Amygdala (tissue), 56 donors: ENCODE data around the gene ELL.

Experiments
- DNase-seq, 56 donors: peaks; one replicate each; lab custom pipeline; 2025; lab: John Stamatoyannopoulos, UW

ELL gene

GRCh38 chr19:18438331-18439024 lies 83.4 kb downstream of the ELL start:
- no peak for DNase-seq

- DNase-seq = peak in 9 of 56 donors; percentile 17 to 78 (median 30)
Measured at GRCh38 chr19:18437491-18438330, 84.2 kb downstream of the ELL start, which contains the start of gene ISYNA1. Gene ISYNA1, minus strand, starts transcription at chr19:18438133. Its CDS starts 154 bp downstream, at chr19:18437979.

- peak in 20 of 56 donors; percentile 11 to 78 (median 32) for DNase-seq
Measured at GRCh38 chr19:18436671-18437490, 85.0 kb downstream of the ELL start.

GRCh38 chr19:18435842-18436670 lies 85.8 kb downstream of the ELL start:
- no peak for DNase-seq

GRCh38 chr19:18435178-18435841 lies 86.6 kb downstream of the ELL start:
- no peak for DNase-seq

- no peak for DNase-seq
Measured at GRCh38 chr19:18434411-18435175, 87.3 kb downstream of the ELL start.

- DNase-seq = peak in 1 of 56 donors; percentile 16
Measured at GRCh38 chr19:18433735-18434398, 88.0 kb downstream of the ELL start.

- DNase-seq = peak in 4 of 56 donors; percentile 6 to 33 (median 17)
Measured at GRCh38 chr19:18433015-18433691, 88.7 kb downstream of the ELL start.

- no peak for DNase-seq
Measured at GRCh38 chr19:18432275-18433014, 89.4 kb downstream of the ELL start.

- DNase-seq = no peak
Measured at GRCh38 chr19:18431351-18432197, 90.3 kb downstream of the ELL start.

GRCh38 chr19:18430417-18431144 lies 91.3 kb downstream of the ELL start:
- DNase-seq = no peak

- DNase-seq = no peak
Measured at GRCh38 chr19:18429717-18430416, 92.0 kb downstream of the ELL start.

GRCh38 chr19:18428787-18429674 lies 92.8 kb downstream of the ELL start:
- peak in 43 of 56 donors; percentile 13 to 85 (median 61) for DNase-seq
